Loucy (cell line): Measurements from ENCODE around the gene MESD.

Experiments
- H2AFZ ChIP-seq: fragments of 200-600 bp; sonication (generic); 2 replicates; pipeline ENCODE4 v1.6.0; 2016; ENCODE audit warnings: antibody characterized with exemption, mild to moderate bottlenecking, low read length, moderate library complexity
- H3F3A ChIP-seq: fragments of 200-600 bp; 2 replicates; pipeline ENCODE4 v1.6.0; 2016; ENCODE audit warnings: antibody characterized with exemption, low read depth, mild to moderate bottlenecking
- H3K27me3 ChIP-seq: fragments of 200-600 bp; sonication (generic); 2 replicates; pipeline ENCODE4 v1.6.1; 2014; ENCODE audit warnings: low read length, mild to moderate bottlenecking; ENCODE audit not compliant: insufficient read depth, poor library complexity, severe bottlenecking
- H3K36me3 ChIP-seq: fragments of 200-600 bp; sonication (generic); 2 replicates; pipeline ENCODE4 v1.6.1; 2016; ENCODE audit warnings: low read length; ENCODE audit not compliant: insufficient read depth
- H3K4me1 ChIP-seq: fragments of 200-600 bp; sonication (generic); 2 replicates; pipeline ENCODE4 v1.5.1; 2014; ENCODE audit warnings: low read length, mild to moderate bottlenecking; ENCODE audit not compliant: insufficient read depth, poor library complexity, severe bottlenecking
- H3K4me2 ChIP-seq: fragments of 200-600 bp; sonication (generic); 2 replicates; pipeline ENCODE4 v1.6.0; 2014; ENCODE audit warnings: antibody characterized with exemption, low read length, low read depth, mild to moderate bottlenecking; ENCODE audit not compliant: poor library complexity, severe bottlenecking
- H3K4me3 ChIP-seq: fragments of 200-600 bp; sonication (generic); 2 replicates; pipeline ENCODE4 v1.5.1; 2014; ENCODE audit warnings: low read length, mild to moderate bottlenecking, mixed read lengths; ENCODE audit not compliant: poor library complexity, severe bottlenecking
- H3K79me2 ChIP-seq: fragments of 200-600 bp; sonication (generic); 2 replicates; pipeline ENCODE4 v1.6.1; 2014; ENCODE audit warnings: low read length; ENCODE audit not compliant: insufficient read depth
- H3K9ac ChIP-seq: fragments of 200-600 bp; sonication (generic); 2 replicates; pipeline ENCODE4 v1.6.0; 2014; ENCODE audit warnings: mild to moderate bottlenecking, low read depth, low read length, moderate library complexity; ENCODE audit not compliant: poor library complexity, severe bottlenecking
- H3K9me2 ChIP-seq: fragments of 200-600 bp; sonication (generic); replicated peaks from 2 replicates; pipeline ENCODE4 v1.6.1; 2016; ENCODE audit warnings: low read depth, low read length, mixed read lengths
- H3K9me3 ChIP-seq: fragments of 200-600 bp; sonication (generic); 2 replicates; pipeline ENCODE4 v1.6.1; 2014; ENCODE audit warnings: mild to moderate bottlenecking, antibody characterized with exemption, low read length, low read depth; ENCODE audit not compliant: insufficient read depth
- H4K20me1 ChIP-seq: fragments of 200-600 bp; sonication (generic); 2 replicates; pipeline ENCODE4 v1.6.0; 2014; ENCODE audit warnings: antibody characterized with exemption, low read length, mild to moderate bottlenecking; ENCODE audit not compliant: insufficient read depth, poor library complexity, severe bottlenecking
- CTCF ChIP-seq: fragments of 200-600 bp; sonication (generic); conservative IDR thresholded peaks from 2 replicates; pipeline ENCODE4 v1.5.1; 2014; ENCODE audit warnings: mild to moderate bottlenecking, antibody characterized with exemption, low read length
- EZH2phosphoT487 ChIP-seq: fragments of 200-600 bp; IDR thresholded peaks from 2 replicates; pipeline ENCODE4 v1.6.1; 2018; ENCODE audit warnings: antibody characterized with exemption, mild to moderate bottlenecking, moderate library complexity, borderline replicate concordance

Gene MESD

GRCh38 chr15:80929689-80930088 is 59.9 kb downstream of the MESD start:
- Histone ChIP-seq H3K36me3 (no peaks in the 10 kb centered on the region), H2AFZ (no peak overlapping the region), H3K4me1 (peaks cover 3% of the 10 kb centered on the region), H3K9ac (no peak overlapping the region), H3K27me3 (no peaks in the 10 kb centered on the region), H3K9me3 (no peaks in the 10 kb centered on the region), H3K79me2 (no peaks in the 10 kb centered on the region), H3K4me3 (no peak overlapping the region), H3K4me2 (no peak overlapping the region), H4K20me1 (no peaks in the 10 kb centered on the region), H3K9me2 (no peaks in the 10 kb centered on the region), H3F3A (no peaks in the 10 kb centered on the region)
- TF ChIP-seq EZH2phosphoT487 = no peak
- TF ChIP-seq CTCF = no peak

- Histone ChIP-seq H3K9me2 (no peaks in the 10 kb centered on the region), H3K36me3 (no peaks in the 10 kb centered on the region), H3K4me2 (no peak overlapping the region), H3K9me3 (no peaks in the 10 kb centered on the region), H3K4me3 (no peak overlapping the region), H3F3A (no peaks in the 10 kb centered on the region), H3K4me1 (no peaks in the 10 kb centered on the region), H3K27me3 (no peaks in the 10 kb centered on the region), H4K20me1 (no peaks in the 10 kb centered on the region), H2AFZ (no peak overlapping the region), H3K9ac (no peak overlapping the region), H3K79me2 (no peaks in the 10 kb centered on the region)
- TF ChIP-seq CTCF (no peak), EZH2phosphoT487 (no peak)
Measured at GRCh38 chr15:80929225-80929624, 60.4 kb downstream of the MESD start.

DNA sequence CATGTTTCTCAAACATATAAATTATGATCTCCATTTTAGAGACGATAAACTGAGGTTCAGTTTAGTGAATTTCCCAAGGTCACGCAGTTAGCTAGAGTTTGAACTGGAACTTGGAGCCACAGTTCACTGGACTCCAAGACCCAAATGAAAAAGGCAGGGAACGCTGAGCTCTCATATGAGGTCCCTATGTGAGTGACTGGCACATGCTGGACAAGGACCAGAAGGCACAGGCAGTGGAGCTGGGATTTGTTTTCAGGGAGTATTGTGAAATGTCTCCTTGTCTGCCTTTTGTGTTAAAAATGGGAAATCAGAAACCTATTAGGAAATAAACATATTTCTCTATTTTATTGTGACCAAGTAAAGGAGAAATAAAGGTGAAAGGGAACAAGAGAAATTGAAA is 63.5 kb downstream of the MESD start:
- Histone ChIP-seq H3F3A (no peaks in the 10 kb centered on the region), H3K4me3 (no peak overlapping the region), H3K79me2 (no peaks in the 10 kb centered on the region), H3K36me3 (no peaks in the 10 kb centered on the region), H3K9me3 (no peaks in the 10 kb centered on the region), H4K20me1 (no peaks in the 10 kb centered on the region), H3K9me2 (no peaks in the 10 kb centered on the region), H2AFZ (no peak overlapping the region), H3K27me3 (no peaks in the 10 kb centered on the region), H3K4me1 (no peaks in the 10 kb centered on the region), H3K9ac (no peak overlapping the region), H3K4me2 (no peak overlapping the region)
- TF ChIP-seq CTCF (no peak), EZH2phosphoT487 (no peak)
